ENCODE results near the gene RNF133.
"Not testable (repeated sequence)": the region's sequence is repeated elsewhere in the genome, so short reads cannot be mapped to it uniquely, and the experiment has no call there.

RNF133 gene

DNA sequence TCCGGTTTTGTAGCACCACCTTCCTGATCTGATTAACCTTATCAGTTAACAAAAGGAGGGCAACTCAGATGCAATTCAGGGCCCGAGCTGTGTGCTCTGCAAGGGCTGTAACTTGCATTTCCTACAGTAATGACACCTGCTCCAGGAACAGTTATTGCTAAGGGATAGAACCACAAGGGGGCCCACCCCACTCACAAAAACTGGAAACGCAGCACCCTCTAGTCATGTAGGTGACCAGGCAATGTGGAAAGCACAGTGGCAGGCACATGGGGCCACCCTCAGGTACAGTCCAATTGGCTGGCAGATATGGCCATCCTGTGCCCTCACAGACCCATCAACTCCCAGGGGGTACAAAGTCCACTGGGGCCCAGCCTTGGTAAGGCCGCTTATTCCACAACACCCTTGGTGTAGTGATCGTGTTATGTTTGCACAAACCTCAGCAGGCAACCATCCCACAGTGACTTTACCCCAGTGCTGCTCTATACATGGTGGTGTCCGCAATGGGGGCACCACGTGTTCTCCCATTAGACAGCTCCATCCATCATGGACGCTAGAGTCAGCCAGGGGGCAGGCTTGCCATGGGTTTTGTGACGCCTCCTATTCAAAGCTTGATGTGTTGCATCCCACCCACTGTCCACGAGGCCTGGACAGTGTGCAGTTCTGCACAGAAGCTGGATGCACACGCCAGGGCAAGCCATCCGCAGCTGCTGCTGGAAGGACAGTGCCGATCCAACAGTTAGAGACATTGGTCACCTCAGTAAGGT is 9.4 kb downstream of the RNF133 start:
- no peak for DNase-seq

DNA sequence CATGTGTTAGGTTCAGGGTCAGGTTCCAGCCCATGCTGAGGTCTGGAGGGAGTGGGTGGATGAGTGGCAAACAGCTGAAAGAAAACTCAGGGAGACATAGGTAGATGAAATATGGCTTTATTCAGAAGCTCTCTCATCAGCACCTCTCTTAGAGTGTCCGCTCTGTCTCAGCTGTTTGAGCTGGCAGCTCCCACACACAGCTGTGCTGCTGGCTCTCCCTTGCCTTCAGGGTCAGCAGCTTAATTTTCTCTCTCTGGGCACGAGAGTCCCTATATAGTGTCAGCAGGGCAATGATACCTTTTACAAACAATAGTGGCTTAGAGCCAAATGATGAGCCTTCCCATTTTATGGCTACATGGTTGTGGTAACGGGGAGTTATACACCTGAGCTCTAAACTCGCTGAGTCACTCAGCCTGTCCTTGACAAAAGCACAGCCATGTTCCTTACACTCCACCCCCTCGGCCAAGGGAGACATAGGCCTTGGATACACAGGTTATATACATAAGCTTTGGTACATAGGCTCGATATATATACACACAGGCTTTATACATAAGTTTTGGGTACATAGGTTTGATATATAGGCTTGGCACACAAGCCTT is 10.4 kb downstream of the RNF133 start:
- no peak for DNase-seq

DNA sequence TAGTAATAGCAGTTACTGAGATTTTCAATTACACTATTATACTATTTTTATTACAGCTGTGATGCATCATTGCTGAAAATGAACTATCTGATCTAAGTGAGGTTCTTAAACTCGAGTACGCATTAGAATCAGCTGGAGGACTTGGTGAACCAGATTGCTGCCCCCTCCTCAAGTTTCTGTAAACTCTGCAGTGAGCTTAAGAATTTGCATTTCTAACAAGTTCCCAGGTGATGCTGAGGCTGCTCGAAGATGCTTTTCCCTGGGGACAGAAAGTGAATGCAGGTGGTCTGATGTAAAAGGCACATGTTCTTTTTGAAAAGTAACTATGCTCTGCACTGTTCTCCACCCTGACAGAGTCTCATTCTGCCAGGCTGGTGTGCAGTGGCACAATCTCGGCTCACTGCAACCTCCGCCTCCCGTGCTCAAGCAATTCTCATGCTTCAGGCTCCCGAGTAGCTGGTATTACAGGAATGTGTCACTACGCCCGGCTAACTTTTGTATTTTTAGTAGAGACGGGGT is 12.5 kb downstream of the RNF133 start:
- no peak for DNase-seq

DNA sequence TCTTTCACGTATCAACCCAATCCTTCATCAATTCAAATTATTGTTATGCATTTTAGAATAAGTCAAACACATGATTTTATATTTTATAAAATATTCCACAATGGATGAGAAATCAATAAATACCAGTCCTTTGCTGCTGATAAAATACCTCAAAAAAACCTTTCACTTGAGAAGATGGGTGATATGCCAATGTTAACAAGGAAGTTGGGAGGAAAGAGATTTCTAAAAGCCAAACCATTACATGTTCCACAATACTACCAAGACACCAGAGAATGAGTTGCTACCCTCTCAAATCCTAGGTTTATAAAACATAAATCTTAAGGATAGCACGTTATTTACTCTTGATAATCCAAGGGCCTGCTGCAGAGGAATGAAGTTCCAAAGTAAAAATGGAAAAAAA is 14.4 kb downstream of the RNF133 start:
- DNase-seq = no peak

DNA sequence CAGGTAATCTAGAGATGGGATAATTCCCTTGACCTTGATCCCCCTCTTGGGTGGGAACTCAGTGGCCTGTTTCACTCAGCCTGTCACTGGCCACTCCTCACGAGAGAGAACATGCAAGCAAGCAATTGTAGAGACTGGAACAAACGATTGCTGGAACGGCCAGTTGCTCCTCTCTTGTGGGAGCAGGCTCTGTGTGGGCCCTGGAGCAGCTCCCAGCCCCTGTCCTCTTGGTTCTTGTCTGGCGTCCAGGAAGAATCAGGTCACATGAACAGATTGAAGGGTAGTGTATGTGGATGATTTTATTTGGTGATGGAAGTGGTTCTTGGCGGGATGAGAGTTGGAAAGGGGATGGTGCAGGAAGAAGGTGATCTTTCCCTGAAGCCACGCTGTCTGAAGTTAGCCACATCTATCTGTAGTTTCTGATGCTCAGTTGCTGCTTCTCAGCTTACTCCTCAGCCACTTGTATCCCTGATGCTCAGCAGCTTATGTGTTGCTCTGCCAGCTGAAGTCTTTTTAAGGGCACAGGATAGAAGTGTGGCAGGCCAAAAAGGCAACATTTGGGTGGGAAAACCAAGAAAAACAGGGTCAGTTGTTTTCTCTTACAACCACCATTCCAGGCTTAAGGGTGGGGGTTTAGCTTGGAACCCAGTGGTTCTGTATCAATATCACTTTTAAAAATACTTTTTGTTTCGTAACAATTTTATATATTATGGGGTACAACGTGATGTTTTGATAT is 15.9 kb downstream of the RNF133 start:
- no peak for DNase-seq

DNA sequence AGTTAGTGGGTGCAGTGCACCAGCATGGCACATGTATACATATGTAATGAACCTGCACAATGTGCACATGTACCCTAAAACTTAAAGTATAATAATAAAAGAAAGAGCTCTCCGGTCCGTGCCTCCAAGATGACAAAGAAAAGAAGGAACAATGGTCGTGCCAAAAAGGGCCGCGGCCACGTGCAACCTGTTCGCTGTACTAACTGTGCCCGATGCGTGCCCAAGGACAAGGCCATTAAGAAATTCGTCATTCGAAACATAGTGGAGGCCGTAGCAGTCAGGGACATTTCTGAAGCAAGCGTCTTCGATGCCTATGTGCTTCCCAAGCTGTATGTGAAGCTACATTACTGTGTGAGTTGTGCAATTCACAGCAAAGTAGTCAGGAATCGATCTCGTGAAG is 17.7 kb downstream of the RNF133 start:
- not testable (repeated sequence) for DNase-seq

DNA sequence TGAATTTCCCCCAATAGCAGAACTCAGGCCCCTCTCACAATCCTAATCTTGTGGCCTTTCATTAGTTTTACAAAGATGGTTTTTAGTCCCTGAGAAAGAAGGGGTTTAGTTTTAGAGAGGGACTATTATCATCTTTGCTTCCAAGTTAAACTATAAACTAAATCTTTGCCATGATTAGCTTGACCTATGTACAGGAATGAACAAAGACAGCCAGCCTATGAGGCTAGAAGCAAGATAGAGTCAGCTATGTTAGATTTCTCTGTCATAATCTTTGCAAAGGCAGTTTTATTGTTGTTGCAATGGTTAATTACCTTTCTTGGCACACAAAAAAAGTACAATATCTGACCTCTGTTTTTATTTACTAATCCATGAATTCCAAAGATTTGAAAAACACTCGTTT is 19.1 kb downstream of the RNF133 start:
- DNase-seq = no peak

DNA sequence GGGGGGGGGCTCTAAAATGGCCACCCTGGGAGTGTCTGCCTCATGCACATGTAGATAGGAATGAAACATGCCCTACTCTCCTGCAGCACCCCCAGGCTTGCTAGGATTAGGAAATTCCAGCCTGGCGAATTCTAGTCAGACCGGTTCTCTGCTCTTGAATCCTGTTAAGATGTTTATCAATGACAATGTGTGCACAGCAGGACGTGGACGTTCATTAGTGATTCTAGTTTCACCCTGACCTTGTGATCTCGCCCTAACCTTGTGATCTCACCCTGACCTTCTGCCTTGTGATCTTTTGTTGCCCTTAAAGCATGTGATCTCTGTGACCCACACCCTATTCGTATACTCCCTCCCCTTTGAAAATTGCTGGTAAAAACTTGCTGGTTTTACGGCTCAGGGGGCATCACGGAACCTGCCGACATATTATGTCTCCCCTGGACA is 19.6 kb downstream of the RNF133 start:
- DNase-seq = not testable (repeated sequence)

DNA sequence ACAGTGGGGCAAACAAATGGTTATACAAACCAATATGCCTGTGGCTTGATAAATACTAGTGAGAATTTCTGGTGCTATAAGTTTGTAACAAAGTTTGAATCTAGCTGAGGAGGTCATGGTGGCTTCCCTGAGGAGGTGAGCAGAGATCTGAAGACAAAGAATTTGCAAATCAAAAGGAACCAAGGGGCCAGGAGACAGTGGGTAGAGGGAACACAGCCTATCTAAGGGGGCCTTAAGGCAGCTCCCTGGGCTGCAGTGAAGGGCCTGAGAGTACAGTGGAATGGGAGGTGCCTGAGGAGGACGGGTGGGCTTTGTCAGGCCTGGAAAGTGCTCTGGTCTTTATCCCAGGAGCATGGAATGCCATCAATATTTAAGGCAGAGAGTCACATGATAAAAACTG is 21.8 kb downstream of the RNF133 start:
- no peak for DNase-seq

DNA sequence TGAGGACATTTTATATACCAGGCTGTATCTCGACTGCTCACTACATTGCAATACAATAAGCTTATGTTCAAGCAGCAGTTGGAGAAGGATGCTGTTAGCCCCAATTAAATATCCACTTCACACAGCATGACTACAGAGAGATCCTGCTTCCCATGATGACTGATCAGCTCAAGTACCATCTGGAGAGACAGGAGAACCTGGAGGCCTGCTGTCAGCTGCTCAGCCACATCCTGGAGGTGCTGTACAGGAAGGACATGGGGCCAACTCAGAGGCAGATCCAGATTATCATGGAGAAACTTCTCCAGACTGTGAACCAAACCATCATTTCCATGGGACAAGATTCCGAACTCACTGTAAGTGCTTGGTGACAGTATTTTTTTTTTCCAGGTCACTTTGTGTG is 22.5 kb downstream of the RNF133 start:
- no peak for DNase-seq

DNA sequence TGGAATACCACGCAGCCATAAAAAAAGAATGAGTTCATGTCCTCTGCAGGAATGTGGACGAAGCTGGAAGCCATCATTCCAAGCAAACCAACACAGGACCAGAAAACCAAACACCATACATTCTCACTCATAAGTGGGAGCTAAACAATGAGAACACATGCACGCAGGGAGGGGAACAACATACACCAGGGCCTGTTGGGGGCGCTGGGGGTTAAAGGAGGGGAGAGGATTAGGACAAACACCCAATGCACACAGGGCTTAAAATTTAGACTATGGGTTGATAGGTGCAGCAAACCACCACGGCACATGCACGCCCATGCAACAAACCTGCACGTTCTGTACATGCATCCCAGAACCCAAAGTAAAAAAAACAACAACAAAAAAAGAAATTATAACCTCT is 23.3 kb downstream of the RNF133 start:
- no peak for DNase-seq

DNA sequence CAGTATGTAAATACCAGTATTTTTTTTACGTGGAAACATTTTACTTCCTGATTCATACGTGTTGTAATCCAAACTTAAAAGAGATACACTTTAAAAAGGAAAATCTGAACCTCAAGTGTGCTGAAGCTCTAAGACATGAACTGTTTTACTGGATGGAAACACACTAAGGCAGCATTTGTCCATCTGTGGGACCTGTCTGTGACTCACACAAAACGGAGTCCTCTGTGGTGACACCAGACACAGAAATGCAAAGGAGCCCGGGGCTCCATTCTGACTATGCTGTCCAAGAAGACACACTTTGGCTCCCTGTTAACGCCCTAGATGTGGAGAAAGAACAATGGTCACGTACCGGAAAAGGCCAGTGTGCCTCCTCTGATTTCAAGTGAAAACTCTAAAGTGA is 23.9 kb downstream of the RNF133 start:
- no peak for DNase-seq

DNA sequence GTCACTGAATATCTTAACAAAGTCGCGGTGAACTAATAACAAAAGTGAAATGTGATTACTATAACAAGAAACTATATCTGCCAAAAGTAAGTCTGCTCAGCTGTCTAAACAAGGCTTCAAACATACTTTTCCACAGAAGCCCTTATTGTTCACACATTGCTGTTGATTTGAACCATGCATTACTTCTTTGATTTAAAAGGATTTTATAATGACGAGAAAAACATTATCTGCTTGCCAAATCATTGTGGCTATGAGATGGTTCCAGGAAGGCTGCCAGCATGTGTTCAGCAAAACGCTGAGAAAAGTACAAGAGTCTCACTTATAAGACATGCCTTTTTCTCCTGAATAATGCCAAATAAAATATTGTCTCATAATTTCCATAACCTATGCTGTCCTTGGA is 24.4 kb downstream of the RNF133 start:
- no peak for DNase-seq

DNA sequence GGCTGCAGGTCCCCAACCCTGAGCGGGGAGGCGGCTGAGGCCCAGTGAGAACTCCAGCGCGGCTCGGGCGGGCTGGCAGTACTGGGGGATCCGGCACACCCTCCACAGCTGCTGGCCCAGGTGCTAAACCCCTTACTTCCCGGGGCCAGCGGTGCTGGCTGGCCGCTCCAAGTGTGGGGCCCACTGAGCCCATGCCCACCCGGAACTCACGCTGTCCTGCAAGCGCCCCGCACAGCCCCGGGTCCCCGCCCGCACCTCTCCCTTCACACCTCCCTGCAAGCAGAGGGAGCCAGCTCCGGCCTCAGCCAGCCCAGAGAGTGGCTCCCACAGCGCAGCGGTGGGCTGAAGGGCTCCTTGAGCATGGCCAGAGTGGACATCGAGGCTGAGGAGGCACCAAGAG is 25.0 kb downstream of the RNF133 start:
- no peak for DNase-seq

DNA sequence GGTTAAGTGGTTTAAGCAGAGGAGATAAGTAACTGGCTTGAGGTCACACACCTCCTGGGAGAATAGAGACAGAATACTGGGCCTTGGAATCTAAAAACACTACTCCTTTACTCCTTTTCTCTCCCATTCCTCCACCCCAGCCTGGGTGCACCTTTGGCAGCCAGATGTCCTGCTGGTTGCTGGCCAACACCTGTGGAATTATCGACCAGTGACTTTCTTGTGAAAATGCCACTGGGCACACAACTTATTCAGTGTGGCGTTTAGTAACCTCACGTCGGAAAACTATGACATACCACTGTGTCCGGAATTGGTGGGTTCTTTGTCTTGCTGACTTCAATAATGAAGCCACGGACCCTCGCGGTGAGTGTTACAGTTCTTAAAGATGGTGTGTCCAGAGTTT is 26.4 kb downstream of the RNF133 start:
- no peak for DNase-seq

DNA sequence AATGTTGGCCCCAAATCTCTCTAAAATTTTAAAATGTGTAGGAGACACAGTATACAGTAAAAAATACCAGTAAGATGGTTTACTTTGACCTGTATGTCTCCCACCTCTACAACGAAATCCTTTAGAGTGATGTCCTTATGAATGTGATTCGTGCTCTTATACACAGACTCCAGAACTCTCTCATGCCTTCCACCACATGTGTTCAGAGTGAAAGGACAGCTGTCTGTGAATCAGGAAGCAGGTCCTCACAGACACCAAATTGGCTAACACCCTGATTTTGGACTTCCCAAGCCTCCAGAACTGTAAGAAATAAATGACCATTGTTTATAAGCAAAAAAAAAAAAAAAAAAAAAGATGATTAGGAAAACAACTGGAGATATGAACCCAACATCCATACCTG is 35.2 kb downstream of the RNF133 start:
- DNase-seq = no peak

DNA sequence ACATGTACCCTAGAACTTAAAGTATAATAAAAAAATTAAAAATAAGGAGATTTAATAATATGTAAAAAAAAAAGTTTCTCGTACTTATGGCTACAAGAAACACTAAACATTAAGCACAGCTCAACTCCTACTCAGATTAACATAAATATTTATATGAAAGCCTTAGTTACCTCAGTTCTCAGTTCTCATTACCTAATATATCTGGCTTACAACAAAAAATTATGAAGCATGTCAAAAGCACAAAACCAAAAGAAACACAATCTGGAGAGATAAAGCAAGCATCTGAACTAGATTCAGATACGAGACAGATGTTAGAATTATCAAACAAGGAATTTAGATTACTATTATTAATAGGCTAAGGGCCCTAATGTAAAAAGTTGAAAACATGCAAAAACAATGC is 40.1 kb downstream of the RNF133 start:
- DNase-seq = no peak

DNA sequence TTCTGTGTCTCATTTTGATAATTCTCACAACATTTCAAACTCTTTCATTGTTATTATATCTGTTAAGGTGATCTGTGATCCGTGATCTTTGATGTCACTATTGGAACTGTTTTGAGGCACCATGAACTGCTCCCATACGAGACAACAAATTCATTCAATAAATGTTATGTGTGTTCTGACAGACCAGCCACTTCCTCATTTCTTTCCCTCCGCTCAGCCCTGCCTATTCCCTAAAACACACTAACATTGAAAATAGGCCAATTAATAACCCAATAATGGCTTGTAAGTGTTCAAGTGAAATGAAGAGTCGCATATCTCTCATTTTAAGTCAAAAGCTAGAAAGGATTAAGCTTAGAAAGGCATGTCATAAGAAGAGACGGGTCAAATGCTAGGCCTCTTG is 45.2 kb downstream of the RNF133 start:
- DNase-seq = no peak

DNA sequence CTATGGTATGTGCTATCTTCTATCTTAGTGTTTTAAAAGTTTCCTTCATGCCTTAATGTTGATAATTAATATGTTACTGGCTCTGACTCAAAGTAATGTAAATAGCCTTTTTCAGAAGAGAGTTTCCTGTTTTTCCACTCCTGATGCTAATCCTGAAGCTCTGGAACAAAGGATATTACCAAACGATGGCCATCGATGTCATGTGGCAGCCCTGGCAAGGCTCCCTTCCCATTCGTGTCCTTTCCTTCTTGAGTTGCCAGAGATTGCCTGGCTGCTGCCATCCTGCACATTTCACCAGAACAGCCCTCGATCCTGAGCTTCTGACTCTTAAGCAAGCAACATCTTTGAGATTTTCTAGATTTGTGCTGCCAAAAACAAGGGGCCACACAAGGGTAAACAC is 46.0 kb downstream of the RNF133 start:
- DNase-seq = no peak

DNA sequence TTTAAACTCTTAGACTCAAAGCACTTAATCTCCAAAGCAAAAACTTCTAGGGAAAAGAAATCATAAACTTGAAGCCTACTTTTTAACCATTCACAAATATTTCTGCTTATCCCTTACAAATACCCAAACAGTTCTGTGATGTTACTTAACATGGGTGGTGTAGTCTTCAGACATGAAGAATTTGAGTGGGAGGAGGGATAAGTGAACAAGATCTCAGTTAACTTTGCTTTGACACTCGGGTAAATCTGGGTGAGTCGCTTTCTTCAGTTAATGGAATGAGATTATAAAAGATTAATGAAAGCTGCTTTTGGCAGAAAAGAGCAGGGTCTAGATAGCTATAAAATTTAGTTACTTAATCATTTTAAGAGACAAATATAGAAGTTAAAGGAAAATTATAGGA is 47.5 kb downstream of the RNF133 start:
- no peak for DNase-seq
